SU-DHL-6 (cell line): ENCODE measurements around the gene LRP1B.

Experiments
- EZH2phosphoT487 ChIP-seq: fragments of 200-600 bp; sonication (generic), shearing (Covaris generic); conservative IDR thresholded peaks from 2 replicates; pipeline ENCODE4 v1.6.1; 2018; ENCODE audit warnings: mild to moderate bottlenecking, antibody characterized with exemption, low read length, moderate library complexity, mixed read lengths
- TF ChIP-seq, protein P1 (sequence below): fragments of 200-600 bp; sonication (generic); IDR thresholded peaks from one replicate; pipeline ENCODE4 v1.5.1; 2017; ENCODE audit warnings: antibody characterized with exemption, mild to moderate bottlenecking, low read length, moderate library complexity; ENCODE audit not compliant: insufficient read depth, poor library complexity, severe bottlenecking

DNA sequence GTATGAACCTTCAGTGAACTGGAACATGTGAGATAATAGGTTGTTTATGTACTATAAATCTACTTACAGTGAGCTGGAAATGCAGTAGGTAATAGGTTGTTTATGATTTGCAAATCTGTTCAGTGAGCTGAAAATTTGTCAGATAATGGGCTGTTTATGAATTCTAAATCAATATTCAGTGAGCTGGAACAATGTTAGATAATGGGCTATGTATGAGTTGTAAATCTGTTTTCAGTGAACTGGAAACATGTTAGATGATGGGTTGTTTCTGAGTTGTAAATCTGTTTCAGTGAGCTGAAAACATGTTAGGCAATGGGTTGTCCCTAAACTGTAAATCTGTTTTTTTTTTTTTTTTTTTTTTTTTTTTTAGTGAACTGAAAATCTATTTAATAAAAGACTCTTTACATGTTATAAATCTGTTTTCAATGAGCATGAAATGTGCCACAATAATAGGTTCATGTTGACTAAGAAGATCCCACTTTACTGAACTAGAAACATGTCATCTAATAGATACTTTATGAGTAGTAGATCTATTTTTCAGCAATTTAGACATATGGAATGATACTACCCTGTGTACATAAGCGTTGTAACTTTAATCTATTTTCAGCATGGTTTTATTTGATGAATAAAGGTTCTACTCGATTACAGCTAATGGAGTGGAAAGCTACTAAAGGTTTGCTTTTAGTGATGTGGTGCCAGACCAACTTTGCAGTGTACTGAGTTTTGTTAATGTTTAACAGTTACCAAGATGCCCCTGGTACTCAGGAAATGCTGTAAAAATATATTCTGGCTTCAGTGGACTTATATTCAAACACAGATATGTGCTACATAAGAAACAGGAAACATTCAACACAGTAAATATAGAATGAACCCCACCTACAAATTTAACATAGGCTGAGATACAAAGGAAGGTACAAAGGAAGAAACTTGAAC is 1471.8 kb downstream of the LRP1B start:
- TF ChIP-seq, protein P1, sequence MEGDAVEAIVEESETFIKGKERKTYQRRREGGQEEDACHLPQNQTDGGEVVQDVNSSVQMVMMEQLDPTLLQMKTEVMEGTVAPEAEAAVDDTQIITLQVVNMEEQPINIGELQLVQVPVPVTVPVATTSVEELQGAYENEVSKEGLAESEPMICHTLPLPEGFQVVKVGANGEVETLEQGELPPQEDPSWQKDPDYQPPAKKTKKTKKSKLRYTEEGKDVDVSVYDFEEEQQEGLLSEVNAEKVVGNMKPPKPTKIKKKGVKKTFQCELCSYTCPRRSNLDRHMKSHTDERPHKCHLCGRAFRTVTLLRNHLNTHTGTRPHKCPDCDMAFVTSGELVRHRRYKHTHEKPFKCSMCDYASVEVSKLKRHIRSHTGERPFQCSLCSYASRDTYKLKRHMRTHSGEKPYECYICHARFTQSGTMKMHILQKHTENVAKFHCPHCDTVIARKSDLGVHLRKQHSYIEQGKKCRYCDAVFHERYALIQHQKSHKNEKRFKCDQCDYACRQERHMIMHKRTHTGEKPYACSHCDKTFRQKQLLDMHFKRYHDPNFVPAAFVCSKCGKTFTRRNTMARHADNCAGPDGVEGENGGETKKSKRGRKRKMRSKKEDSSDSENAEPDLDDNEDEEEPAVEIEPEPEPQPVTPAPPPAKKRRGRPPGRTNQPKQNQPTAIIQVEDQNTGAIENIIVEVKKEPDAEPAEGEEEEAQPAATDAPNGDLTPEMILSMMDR = no peak
- no peak for TF ChIP-seq EZH2phosphoT487
